HTERT RPE-1 (cell line): ENCODE measurements around the gene RBFOX1.

Experiments used
- in situ Hi-C: fragments of 300-500 bp; cut with MboI; formaldehyde crosslinking; loops from 4 replicates; pipeline ENCODE4 v1.14.3; 2020; ENCODE audit warnings: low sequenced_read_pairs

RBFOX1 gene

DNA sequence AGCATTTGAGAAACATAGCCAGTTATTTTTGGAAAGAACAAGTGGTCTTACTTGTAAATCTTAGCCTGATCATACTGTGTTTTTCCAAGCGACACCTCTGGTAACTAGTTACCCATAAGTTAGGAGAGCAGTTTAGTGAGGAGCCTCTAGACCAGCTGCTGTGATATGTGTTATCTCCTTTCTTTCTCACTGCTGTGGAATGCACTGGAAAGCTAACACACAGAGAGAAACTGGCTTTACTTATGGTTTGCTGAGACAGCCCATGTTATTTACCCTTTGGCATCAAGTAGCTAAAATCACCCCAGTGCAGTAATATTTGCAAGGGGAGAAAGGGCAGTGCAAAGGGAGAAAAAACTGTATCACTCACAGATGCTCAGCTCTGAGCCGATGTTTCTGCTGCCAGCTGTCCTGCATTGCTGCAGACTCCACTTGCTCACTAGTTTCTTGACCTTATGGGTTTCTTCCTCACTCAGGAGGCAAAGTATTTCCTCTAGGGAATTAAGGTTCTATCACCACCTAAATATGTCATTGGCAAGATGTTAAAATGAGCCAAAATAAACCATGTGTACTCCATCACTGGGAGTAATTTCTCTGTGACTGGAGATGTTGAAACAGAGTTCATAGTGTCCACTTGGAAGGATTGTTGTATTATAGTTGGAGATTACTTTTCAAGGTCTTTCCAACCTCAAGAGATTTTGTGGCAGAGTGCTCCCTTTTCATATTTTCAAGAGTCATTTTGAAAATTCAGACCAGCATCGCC is 2.3 kb downstream of the RBFOX1 start:
- in situ Hi-C loops: no loop called here

DNA sequence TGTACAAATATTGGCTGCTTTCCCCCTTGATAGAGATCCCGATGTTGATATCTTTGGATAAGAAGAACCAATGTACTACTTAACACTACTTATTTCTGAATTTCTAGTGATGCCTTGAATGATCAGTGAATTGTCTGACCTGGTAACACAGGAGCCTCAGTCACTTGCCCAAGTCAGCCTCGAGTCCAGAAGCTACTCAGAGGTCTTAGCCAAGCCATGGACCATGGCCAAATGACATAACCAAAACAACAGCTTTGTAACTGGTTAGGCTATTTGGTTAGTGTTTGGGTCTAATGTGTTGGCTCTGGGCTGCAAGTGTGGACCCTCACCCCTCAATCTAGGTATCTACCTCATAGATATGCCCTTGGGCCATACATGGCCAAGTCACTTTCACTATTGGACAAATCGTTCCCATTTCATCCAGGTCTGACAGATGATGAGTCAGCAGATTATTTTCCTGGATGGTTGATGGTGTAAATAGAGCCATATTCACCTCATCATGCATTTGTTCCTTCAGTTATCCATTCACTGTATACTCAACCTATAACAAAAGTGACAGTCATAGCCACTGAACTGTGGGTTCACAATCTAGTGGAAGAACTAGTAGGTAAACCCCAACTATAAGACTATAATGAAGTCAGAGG is 3.5 kb downstream of the RBFOX1 start:
- in situ Hi-C loops: no loop called here

DNA sequence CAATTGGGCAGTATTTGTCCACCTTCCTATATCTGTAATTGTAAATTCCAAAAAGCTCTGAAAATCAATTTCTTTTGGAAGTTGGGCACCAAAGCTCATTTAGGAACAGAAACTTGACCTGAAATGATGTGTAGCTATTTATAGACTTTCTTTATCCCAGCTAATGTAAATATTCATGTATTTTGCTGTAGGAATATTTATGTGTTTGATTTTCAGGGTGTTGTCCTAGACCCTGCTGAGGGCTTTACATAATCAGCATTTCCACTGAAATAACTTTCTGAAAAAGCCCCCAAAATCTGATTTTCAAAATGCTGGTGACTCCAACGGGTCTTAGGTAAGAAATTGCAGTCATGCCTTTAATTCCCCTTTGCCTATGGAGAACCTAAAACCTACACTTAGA is 4.1 kb downstream of the RBFOX1 start:
- in situ Hi-C loops: no loop called here

DNA sequence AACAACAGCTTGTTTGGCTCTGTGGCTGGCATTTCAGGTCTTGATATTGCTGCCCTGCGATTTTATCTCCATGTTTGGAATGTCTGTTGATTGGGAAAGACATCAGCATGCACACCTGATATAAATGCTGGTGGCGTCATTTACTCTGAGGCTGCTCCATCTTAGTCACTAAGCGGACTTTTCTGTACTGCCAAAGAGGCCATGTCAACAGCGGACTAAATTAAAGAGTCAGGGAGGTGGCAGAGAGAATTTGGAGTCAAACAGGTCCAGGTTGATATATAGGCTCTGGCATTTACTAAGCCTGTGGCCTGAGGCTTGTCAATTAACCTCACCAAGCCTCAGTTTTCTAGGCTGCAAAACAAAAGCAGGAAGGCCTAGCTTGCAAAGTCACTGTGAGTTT is 6.2 kb downstream of the RBFOX1 start:
- in situ Hi-C loops: no loop called here

DNA sequence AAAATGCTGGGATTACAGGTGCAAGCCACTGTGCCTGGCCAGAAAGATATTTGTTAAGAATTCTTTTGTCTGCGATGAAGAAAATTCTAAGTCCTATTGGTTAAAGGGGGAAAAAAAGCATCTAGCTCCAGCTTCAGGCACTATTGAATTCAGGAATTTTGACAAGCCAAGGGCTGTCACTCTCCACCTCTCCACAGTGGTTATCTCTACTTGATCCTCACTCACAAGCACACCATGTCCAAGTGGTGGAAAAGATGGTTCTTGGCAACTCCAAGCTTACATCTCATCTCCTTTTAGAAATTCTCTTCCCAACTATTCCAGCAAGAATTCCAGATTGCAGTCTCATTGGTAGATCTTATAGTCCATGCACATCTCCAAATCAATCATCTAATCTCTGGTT is 7.1 kb downstream of the RBFOX1 start:
- in situ Hi-C loops: no loop called here

DNA sequence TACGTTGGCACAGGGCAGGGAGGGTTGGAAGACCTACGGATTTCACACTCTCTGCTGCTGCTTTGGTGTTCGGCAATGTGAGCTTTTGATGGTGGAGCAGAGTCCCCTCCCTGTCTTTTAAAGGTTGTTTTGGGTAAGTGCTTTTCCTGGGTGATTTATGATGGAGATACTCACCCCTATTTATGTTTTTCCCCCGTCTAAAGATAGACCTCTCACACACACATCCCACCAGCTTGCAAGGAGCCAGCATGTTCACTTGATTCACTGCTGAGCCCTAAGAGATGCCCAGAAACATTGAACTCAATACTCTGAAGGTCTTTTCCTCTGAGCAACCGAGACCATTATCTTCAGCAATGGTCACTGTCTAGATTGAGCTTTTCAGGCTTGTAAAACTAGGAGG is 8.3 kb downstream of the RBFOX1 start:
- in situ Hi-C loops: no loop called here

DNA sequence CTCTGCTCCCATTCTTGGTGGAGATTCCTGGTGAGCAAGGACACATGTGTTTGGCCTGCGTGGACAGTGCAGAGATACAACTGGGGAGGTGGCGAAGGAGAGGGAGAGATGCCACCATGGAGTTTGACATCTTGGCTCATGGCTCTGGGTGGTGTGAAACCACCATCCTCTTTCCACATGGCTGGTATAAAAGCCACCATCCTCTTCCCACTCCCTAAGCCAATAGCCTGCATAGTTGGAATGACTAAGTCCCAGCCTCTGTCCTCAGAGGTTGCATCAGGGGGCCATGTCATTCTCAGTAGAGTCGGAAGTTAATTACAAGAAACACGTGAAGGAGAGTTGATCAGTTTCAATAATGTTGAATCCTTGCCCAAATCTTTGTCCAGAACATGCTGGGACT is 10.0 kb downstream of the RBFOX1 start:
- in situ Hi-C loops: no loop called here

DNA sequence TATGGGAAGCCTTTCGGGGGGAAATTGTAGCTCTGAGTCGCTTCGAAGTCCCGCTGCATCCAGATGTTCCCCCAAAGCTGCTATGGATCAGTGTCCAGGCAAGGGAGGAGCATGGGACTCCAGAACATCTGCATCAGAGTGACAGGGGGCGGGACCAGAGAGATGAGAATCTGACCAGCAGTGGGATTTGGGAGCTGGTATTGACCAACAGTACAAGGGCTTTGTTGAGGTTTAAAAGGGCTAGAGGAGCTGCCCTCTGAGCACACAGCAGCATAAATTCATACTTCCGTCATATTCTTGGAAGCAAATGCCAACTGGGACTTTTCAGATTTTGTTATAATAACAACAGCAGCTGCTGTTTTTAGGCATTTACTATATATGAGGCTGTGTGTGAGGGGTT is 10.6 kb downstream of the RBFOX1 start:
- in situ Hi-C loops: no loop called here

DNA sequence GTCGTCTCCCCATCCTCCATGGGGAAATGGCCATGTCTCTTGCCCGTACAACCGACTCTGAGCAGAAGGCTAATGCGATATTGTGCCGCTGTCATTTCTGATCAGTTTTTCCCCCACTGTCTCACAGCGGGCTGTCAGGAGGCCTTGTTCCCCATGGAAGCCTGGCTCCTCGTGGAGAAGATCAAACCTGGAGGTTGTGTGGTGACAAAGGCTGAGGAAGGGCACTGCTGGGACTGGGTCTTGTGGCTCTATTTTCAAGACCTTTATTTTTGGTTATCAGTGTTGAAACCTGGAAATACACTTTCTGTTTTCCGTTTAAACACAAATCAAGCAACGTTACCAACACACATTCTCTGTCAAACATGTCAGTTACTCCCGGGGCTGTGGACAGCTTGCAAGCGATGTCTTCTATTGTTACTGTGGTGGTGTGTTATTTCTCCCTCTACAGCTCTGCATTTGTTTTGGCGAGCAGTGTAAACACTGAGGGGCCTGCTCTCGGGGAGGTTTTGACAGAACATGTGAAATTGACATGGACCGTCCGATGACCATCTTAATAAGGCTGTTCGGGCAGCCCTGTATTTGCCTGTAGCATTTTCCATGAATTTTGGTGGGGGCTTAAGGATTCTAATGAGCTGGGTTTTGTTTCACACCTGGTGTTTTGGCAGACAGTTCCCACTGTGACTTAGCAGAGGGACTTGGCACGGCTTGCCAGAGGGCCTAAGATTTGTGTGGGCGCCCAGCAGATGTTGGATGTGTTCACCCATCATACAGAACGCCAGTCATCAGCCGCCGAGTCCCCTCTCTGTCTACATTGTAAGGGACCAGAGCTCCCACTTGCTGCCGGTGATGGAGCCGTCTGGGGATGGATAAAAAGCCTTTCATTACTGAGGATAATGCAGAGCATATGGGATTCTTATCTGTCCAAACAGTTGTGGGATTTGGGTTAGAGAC is 12.5 kb downstream of the RBFOX1 start:
- in situ Hi-C loops: no loop called here

DNA sequence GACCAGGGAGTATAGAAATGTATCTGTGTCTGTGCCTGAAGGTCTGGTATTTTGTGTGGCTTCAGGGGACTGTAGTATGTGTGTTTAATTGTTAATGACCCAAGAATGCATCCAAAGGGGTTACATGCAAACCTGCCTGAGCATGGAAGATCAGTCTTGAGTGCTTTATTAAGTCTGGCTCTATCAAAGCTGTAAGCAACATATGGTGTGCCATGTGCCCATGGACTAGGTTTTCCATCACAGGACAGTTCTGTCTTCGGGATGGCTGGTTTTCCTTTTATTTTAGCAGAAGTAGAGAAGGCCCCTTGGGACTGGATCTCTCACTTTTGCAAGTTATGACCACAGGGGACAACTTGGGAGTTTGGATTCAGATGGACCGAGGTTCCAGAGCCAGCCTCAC is 18.2 kb downstream of the RBFOX1 start:
- in situ Hi-C loops: no loop called here

DNA sequence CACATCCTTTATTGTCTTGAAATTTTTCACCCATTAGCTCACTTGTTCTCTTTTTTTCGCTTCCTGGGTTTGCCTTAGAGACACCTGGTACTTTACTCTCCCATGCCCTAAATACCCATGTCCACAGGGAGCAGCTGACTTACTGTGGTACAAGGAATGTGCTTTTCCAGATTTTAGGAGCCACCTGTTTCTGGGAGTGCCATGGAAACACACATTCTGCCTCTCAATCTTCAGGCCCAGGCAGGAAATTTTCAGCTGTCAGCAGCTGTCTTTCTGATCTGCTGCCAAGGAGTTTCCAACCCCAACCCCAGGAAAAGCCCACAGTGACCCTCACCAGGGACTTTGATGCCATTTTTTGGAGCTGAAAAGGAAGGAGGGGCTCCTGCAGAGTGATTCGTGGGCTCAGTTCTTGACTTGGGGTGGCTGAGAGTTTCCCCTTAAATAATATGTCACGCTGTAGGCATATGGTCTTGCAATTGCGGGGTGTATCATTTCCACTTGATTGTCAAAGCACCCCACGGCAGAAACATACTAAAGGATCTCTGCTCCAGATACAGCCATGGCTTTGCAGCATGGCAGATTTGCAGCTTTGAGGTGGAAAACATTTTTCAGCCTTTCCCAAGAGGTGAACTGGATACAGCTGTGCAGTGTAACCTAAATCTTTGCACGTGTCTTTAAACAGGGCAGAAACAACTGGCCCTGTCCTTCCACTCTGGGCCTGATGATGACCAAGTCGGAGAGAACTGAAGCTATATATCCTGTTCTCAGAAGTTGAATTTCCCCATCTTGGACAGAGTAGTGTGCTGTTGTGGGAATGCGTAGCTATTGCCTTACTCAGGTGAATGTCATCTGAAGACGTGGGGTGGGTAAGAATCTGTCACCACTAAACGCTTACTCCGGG is 19.2 kb downstream of the RBFOX1 start:
- in situ Hi-C loops: no loop called here

DNA sequence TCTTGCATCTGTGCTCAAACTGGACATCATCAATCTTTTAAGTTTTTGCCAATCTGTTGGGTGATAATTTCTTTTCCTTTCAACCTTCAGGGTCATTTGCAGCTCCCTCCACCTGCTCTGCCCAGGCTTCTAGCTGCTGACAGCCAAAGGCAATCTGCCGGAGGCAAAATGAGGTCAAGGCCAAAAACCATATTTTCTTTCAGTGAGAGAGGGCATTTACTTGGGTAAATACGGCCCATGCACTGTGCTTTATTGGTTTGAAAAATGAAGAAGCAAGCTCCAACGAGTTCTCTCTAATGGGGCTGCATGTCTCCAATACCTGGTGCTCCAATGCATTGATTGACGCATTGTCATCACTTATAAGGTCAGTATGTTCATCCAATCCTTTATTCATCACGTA is 23.1 kb downstream of the RBFOX1 start:
- in situ Hi-C loops: no loop called here

DNA sequence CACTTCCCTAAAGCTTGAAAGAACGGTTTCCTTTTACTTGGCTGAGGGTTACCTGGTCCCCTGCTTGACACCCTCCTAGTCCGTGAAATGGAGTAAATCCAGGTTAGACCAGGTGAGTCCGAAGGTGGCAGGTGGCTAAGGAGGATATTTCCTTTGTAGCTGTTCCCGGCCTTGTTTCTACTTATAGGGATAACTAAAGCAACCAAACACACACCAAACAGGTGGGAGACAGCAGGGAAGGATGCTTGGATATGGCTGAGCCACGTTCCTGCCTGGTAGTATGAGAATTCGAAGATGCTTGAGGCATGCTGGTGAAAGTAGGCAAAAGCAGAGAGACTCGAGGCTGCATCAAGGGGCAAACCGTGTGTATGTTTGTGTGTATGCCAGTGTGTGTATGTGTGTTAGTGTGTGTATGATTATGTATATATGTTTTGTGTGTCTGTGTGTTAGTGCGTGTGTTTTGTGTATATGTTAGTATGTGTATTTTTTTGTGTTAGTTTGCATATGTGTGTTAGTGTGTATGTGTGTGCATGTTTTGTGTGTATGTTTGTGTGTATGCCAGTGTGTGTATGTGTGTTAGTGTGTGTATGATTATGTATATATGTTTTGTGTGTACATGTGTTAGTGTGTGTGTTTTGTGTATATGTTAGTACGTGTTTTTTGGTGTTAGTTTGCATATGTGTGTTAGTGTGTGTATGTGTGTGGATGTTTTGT is 28.9 kb downstream of the RBFOX1 start:
- in situ Hi-C loops: no loop called here

DNA sequence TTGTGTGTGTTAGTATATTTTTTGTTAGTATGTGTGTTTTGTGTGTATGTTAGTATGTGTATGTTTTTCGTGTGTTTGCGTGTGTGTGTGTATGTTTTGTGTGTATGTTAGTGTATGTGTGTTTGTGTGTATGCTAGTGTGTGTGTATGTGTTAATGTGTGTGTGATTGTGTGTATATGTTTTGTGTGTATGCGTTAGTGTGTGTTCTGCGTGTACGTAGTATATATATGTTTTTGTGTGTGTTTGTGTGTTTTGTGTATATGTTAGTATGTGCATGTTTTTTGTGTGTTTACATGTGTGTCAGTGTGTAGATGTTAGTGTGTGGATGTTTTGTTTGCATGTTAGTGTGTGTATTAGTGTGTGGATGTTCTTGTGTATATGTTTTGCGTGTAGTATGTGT is 29.6 kb downstream of the RBFOX1 start:
- in situ Hi-C loops: no loop called here

DNA sequence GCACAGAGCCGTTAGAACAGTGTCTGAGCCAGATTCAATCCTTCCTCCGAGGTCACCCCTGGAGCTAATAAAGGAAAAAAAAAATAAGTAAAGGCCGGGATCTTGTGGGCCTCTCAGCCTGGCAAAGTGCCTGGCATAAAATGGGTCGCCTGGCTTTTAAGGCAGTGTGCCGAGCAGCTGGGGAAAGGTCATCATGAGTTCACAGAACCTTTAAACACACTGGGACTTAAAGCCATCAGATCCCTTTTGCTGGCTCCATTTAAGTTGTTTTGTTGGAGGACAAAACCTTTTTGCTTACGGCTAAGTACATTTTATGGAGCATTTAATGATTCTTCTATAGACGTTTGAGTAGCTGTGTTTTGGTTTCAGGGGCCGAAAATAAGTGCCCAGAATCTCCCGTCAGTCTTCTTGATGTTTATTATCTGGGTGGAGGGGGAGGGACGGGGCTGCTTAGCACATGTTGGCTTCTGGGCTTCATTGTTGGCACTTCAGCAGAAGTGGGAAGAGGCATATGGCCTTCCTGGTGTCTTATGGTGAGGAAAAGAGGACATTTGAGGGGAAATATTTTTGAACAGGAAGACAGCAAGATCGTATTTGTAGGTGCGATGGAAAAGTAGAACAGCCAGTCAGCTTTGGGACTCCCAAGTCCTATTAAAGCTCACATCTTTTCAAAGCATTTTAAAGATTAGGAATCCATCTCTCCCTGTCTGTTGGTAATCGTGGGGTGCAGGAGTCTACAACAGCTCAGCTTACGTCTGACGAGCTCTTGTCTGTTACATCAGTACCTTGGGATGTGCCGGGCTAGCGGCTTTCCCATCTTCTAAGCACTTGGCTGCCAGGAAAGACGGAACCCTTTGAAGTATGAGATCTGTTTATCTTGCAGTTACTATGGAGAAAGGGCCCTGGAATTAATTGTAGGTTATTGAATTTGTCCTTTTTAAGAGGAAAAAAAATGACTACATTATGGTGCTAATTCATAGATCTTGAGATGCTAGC is 31.1 kb downstream of the RBFOX1 start:
- in situ Hi-C loops: no loop called here

DNA sequence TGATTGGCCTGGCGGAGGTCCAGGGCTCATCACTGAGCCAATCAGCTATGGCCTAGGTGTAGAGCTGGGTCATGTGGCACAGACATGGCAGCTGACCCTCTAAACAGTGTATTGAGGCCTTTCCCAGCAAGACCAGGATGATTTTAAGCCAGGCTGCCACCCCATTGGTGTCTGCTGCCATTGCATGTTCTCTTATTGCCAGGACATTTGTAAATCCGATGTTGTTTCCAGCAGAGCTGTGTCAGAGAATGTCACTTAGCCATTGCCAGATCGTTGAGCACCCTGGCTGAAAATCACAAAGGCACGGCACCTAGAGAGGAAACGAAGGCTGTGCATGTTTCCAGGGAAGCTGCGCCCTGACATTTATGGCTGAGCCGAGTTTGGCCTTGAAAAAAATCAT is 33.4 kb downstream of the RBFOX1 start:
- in situ Hi-C loops: no loop called here

DNA sequence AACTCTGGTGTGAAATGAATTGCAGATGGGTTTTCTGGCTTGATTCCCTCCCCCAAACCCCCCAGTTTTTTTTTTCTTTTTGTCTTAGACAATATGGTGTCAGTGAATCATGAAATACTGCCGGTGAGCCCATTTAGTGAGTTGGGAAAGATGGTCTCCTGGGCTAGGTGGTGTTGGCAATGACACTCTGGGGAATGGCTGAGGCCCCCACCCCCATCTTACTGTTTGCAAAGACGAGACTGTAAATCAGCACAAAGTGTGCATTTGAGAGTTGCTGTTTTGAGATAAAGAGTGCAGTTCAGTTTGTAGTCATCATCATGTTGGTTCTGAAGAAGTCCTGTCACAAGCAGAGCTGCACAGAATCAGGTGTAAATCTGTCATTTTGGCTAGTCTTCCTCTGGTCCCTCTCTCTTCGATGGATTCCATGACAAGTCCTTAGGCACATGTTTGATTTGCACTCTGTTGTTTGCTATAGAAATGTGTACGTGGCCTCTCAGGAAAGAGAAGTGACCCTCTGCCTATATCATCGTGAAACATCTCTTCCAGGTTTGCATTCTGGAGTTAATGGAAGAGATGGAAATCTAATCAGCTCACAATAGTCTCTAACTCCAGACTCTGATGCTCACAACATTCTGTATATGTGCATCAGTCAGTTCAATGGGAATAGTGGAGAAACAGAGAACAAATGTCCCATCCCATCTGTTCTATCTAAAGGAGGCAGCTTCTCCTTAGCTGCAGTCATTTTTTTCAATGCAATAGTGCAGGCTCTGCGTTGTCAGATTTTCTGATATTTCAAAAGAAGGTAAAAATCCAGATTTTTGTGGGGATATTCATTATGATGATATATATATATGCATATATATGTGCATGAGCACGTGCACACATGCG is 34.6 kb downstream of the RBFOX1 start:
- in situ Hi-C loops: no loop called here

DNA sequence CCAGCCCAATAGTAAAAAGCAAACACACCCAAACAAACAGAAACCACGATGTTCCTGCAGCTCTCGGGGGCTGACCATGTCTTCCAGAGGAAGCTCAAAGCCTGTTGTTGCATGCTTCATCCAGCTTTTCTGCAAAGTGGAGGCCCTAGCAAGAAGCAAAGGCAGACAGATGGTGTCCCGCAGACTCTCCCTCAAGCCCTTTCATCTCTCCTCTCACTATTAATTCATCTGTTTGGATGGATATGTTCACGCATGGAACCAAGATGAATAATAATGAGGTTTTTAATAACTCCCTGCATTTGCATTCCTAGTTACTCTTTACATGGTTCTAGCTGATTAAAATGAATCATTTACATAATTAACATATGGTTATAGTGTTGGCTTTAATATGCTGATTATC is 36.6 kb downstream of the RBFOX1 start:
- in situ Hi-C loops: no loop called here
